Activated CD4-positive, CD25-positive, alpha-beta regulatory T cell treated with anti-CD3 and anti-CD28 coated beads, Interleukin-2, amount 50 U/mL, for 16 hours (primary cell): ENCODE results near the gene RRP1.

Source experiments
- DNase-seq: peaks from one replicate; pipeline ENCODE4 v3.0.0-alpha.2; 2020; ENCODE audit warnings: low read depth, low spot score

The RRP1 gene

GRCh38 chr21:43758111-43758641, 31.2 kb upstream of the RRP1 start:
- no peak for DNase-seq

- no peak for DNase-seq
Measured at GRCh38 chr21:43758811-43759210, 30.6 kb upstream of the RRP1 start.

- DNase-seq: no peak
Measured at GRCh38 chr21:43759651-43760050, 29.7 kb upstream of the RRP1 start.

- DNase-seq: no peak
Measured at GRCh38 chr21:43760391-43760958, 28.9 kb upstream of the RRP1 start.

GRCh38 chr21:43761886-43762285, 27.5 kb upstream of the RRP1 start:
- no peak for DNase-seq

GRCh38 chr21:43762303-43763128, 26.9 kb upstream of the RRP1 start:
- no peak for DNase-seq

GRCh38 chr21:43763901-43764523, 25.4 kb upstream of the RRP1 start:
- no peak for DNase-seq

GRCh38 chr21:43764576-43765495, 24.5 kb upstream of the RRP1 start:
- DNase-seq: no peak

GRCh38 chr21:43766734-43767497, 22.5 kb upstream of the RRP1 start:
- no peak for DNase-seq

- DNase-seq: no peak
Measured at GRCh38 chr21:43767498-43767983, 21.8 kb upstream of the RRP1 start.

- DNase-seq: no peak
Measured at GRCh38 chr21:43767984-43768867, 21.2 kb upstream of the RRP1 start.

GRCh38 chr21:43768868-43769167, 20.6 kb upstream of the RRP1 start:
- DNase-seq: no peak

GRCh38 chr21:43769325-43769958, 19.9 kb upstream of the RRP1 start:
- DNase-seq: no peak

GRCh38 chr21:43770066-43770655, 19.2 kb upstream of the RRP1 start:
- DNase-seq: no peak

GRCh38 chr21:43771199-43771675, 18.1 kb upstream of the RRP1 start:
- no peak for DNase-seq

- DNase-seq: no peak
Measured at GRCh38 chr21:43771698-43772424, 17.5 kb upstream of the RRP1 start.

- DNase-seq: no peak
Measured at GRCh38 chr21:43772425-43772821, 17.0 kb upstream of the RRP1 start.

GRCh38 chr21:43774163-43774562, 15.2 kb upstream of the RRP1 start:
- DNase-seq: no peak
